Vagina (tissue), 2 donors: ENCODE results near the gene PCDH1. TPM values are rescaled to one million over a fixed set of nuclear protein-coding genes. Genes with fewer than 3 reads are reported as not detected.

Source experiments
- DNase-seq, 2 donors: peaks; one replicate each; pipeline ENCODE4 v3.0.0-alpha.2; 2017; ENCODE audit errors: extremely low spot score in 2 of 2
- H3K27ac ChIP-seq: fragments of 200-600 bp; sonication (generic); one replicate; pipeline ENCODE4 v1.5.1; 2019
- H3K27me3 ChIP-seq: fragments of 200-600 bp; sonication (generic); one replicate; pipeline ENCODE4 v1.5.1; 2019
- H3K36me3 ChIP-seq, 2 donors: fragments of 200-600 bp; sonication (generic); one replicate each; pipeline ENCODE4 v1.5.1; 2017 to 2019
- H3K4me1 ChIP-seq: fragments of 200-600 bp; sonication (generic); one replicate; pipeline ENCODE4 v1.5.1; 2019
- H3K4me3 ChIP-seq, 2 donors: fragments of 200-600 bp; sonication (generic); 1 replicate in 1 of 2; 2 replicates in 1 of 2; pipeline ENCODE4 v1.5.1; 2016 to 2019
- H3K9me3 ChIP-seq: fragments of 200-600 bp; sonication (generic); one replicate; pipeline ENCODE4 v1.5.1; 2019
- POLR2A ChIP-seq, 2 donors: fragments of 450-650 bp; IDR thresholded peaks; one replicate each; pipeline ENCODE4 v1.6.1; 2017; ENCODE audit warnings: antibody characterized with exemption in 2 of 2, mild to moderate bottlenecking in 2 of 2, moderate library complexity in 2 of 2
- POLR2AphosphoS5 ChIP-seq, 2 donors: sonication (generic); formaldehyde crosslinking; IDR thresholded peaks; one replicate each; pipeline ENCODE4 v1.9.0; 2017; ENCODE audit warnings: antibody characterized with exemption in 2 of 2, mild to moderate bottlenecking in 2 of 2, low read depth in 1 of 2; ENCODE audit not compliant: insufficient read depth in 1 of 2
- intact Hi-C: fragments of 100-400 bp; cut with DNase I; formaldehyde crosslinking; loops from one replicate; pipeline ENCODE4 v1.15.1; 2023
- total RNA-seq: library from RNA; depleted of rRNA; stranded (reverse); fragments of >200 nt; gene quantifications from one replicate; pipeline ENCODE4 v1.2.3, GENCODE V29; 2016
- TF ChIP-seq, protein P1 (sequence below), 3 experiments: fragments of 450-650 bp in 2 of 3; fragments of 200-600 bp in 1 of 3; sonication (generic) in 1 of 3; IDR thresholded peaks; one replicate each; pipeline ENCODE4 v1.5.1; 2017 to 2019; ENCODE audit warnings: antibody characterized with exemption in 3 of 3, mild to moderate bottlenecking in 2 of 3, moderate library complexity in 2 of 3

The PCDH1 gene
- total RNA-seq, 1 donor from 2014 or later: 38.8 TPM

GRCh38 chr5:141919218-141920119 is 41.3 kb upstream of the PCDH1 start:
- intact Hi-C loops: loop anchor here (5.0 kb wide), 1 partner anchor 42 kb away; the partner anchor contains the start of gene PCDH1
- peaks cover 17% of the 10 kb centered on the region for H3K4me1 ChIP-seq
- DNase-seq: no peak
- H3K27me3 ChIP-seq: no peaks in the 10 kb centered on the region
- no peaks in the 10 kb centered on the region for H3K36me3 ChIP-seq
- no peaks in the 10 kb centered on the region for H3K9me3 ChIP-seq
- no peak overlapping the region for H3K4me3 ChIP-seq
- TF ChIP-seq POLR2AphosphoS5 (IDR thresholded peaks at IDR 0.05; ENCODE audit: insufficient read depth in 1 of 2, low read depth in 1 of 2) (no peak), POLR2A (IDR thresholded peaks at IDR 0.05) (no peak)
- TF ChIP-seq, protein P1, sequence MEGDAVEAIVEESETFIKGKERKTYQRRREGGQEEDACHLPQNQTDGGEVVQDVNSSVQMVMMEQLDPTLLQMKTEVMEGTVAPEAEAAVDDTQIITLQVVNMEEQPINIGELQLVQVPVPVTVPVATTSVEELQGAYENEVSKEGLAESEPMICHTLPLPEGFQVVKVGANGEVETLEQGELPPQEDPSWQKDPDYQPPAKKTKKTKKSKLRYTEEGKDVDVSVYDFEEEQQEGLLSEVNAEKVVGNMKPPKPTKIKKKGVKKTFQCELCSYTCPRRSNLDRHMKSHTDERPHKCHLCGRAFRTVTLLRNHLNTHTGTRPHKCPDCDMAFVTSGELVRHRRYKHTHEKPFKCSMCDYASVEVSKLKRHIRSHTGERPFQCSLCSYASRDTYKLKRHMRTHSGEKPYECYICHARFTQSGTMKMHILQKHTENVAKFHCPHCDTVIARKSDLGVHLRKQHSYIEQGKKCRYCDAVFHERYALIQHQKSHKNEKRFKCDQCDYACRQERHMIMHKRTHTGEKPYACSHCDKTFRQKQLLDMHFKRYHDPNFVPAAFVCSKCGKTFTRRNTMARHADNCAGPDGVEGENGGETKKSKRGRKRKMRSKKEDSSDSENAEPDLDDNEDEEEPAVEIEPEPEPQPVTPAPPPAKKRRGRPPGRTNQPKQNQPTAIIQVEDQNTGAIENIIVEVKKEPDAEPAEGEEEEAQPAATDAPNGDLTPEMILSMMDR (IDR thresholded peaks at IDR 0.05): no peak
- no peak overlapping the region for H3K27ac ChIP-seq

DNA sequence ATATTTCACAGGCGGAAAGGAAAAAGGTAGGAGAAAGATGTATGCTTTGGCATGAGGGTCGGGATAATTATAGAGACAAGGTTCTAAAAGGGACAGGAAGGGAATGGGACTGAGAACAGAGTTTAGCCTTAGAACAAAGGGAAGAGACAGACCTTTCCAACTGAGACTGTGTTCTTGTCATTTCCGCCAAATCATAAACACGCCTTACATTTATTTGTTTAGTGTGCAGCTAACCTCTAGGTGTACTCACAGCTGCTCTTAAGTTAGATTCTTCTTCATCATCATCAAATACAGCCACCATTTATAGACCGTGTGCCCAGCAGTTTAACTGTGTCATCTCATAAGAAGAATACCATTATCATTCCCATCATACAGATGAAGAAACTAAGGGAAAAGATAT is 39.5 kb upstream of the PCDH1 start:
- Histone ChIP-seq H3K4me1 (peaks cover 19% of the 10 kb centered on the region), H3K36me3 (no peaks in the 10 kb centered on the region), H3K4me3 (no peak overlapping the region), H3K9me3 (no peaks in the 10 kb centered on the region), H3K27me3 (no peaks in the 10 kb centered on the region), H3K27ac (no peak overlapping the region)
- no peak for TF ChIP-seq POLR2A (IDR thresholded peaks at IDR 0.05)
- TF ChIP-seq, protein P1 (IDR thresholded peaks at IDR 0.05): no peak
- TF ChIP-seq POLR2AphosphoS5 (IDR thresholded peaks at IDR 0.05; ENCODE audit: insufficient read depth in 1 of 2, low read depth in 1 of 2): no peak
- intact Hi-C loops: no loop called here
- DNase-seq: no peak

DNA sequence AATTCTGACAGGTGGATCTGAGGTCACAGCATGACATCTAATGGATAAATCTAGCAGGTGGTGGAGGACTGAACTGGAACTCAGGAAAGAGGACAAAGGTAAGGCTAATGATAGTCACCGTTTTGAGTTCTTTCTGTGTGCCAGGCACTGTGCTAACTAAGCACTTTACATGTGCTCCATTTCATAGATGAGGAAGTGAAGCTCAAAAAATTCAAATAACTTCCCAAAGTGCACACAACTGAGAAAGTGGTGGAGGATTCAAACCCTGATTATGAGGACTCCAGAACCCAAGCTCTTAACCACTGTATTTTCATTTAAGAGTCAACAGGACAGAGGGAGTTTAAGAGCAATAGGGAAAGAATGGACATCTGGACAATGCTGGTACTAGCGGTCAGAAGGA is 38.3 kb upstream of the PCDH1 start:
- TF ChIP-seq POLR2AphosphoS5 (IDR thresholded peaks at IDR 0.05; ENCODE audit: insufficient read depth in 1 of 2, low read depth in 1 of 2) (no peak), POLR2A (IDR thresholded peaks at IDR 0.05) (no peak)
- TF ChIP-seq, protein P1 (IDR thresholded peaks at IDR 0.05): no peak

DNA sequence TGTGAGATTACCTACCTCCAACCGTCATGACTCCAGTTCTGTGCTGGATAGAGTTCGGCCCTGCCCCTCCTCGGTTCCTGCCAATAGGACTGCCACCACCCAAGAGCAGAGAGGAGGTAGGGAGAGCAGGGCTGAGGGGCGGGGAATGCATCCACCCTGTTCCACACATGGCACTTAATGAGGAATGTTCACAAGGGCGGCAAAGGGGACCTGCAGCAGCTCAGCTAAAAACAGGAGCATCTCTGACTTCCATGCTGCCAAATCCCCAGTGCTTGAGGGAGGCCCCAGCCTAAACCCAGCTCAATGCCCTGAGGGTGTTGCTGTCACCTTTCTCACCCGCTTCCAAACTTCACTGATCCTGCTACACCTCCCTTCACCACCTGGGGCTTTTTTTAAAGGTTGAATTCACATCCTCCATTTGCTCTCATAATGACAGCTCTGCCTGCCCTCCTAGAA is 37.7 kb upstream of the PCDH1 start:
- TF ChIP-seq POLR2A (IDR thresholded peaks at IDR 0.05) (no peak), POLR2AphosphoS5 (IDR thresholded peaks at IDR 0.05; ENCODE audit: insufficient read depth in 1 of 2, low read depth in 1 of 2) (no peak)
- TF ChIP-seq, protein P1 (IDR thresholded peaks at IDR 0.05): no peak
- Histone ChIP-seq H3K4me1 (peaks cover 13% of the 10 kb centered on the region), H3K27me3 (no peaks in the 10 kb centered on the region), H3K27ac (no peak overlapping the region), H3K9me3 (no peaks in the 10 kb centered on the region), H3K36me3 (no peaks in the 10 kb centered on the region), H3K4me3 (no peak overlapping the region)
- intact Hi-C loops: no loop called here
- DNase-seq: no peak

More for the DNA sequence above, 38.3 kb upstream of the PCDH1 start:
- Histone ChIP-seq H3K36me3 (no peaks in the 10 kb centered on the region), H3K4me3 (no peak overlapping the region), H3K27me3 (no peaks in the 10 kb centered on the region), H3K4me1 (peaks cover 13% of the 10 kb centered on the region), H3K9me3 (no peaks in the 10 kb centered on the region), H3K27ac (no peak overlapping the region)
- intact Hi-C loops: no loop called here
- no peak for DNase-seq

- Histone ChIP-seq H3K36me3 (no peaks in the 10 kb centered on the region), H3K27ac (no peak overlapping the region), H3K4me3 (no peak overlapping the region), H3K27me3 (no peaks in the 10 kb centered on the region), H3K4me1 (peaks cover 13% of the 10 kb centered on the region), H3K9me3 (no peaks in the 10 kb centered on the region)
- no peak for DNase-seq
- intact Hi-C loops: no loop called here
- TF ChIP-seq POLR2AphosphoS5 (IDR thresholded peaks at IDR 0.05; ENCODE audit: insufficient read depth in 1 of 2, low read depth in 1 of 2): no peak
- TF ChIP-seq, protein P1 (IDR thresholded peaks at IDR 0.05): no peak
- no peak for TF ChIP-seq POLR2A (IDR thresholded peaks at IDR 0.05)
Measured at GRCh38 chr5:141914797-141915196, 36.6 kb upstream of the PCDH1 start.
